Sigmoid colon (tissue), 4 donors: Measurements from ENCODE around the gene DLEU7.

ENCODE experiments used
- EP300 ChIP-seq, 4 donors: sonication (generic); formaldehyde crosslinking; IDR thresholded peaks; one replicate each; pipeline ENCODE4 v1.6.1; 2017; ENCODE audit warnings: antibody characterized with exemption in 4 of 4
- POLR2A ChIP-seq, 2 donors: fragments of 450-650 bp; IDR thresholded peaks; one replicate each; pipeline ENCODE4 v1.6.1; 2016; ENCODE audit warnings: antibody characterized with exemption in 2 of 2, mild to moderate bottlenecking in 2 of 2, moderate library complexity in 2 of 2
- TF ChIP-seq, protein P1 (sequence below), 4 experiments: fragments of 450-650 bp in 3 of 4; fragments of 200-600 bp in 1 of 4; IDR thresholded peaks; one replicate each; pipeline ENCODE4 v1.5.1; 2016 to 2019; ENCODE audit warnings: antibody characterized with exemption in 4 of 4, mild to moderate bottlenecking in 3 of 4, moderate library complexity in 2 of 4

GRCh38 chr13:50871405-50871804, 27.9 kb upstream of the DLEU7 start:
- TF ChIP-seq, protein P1, sequence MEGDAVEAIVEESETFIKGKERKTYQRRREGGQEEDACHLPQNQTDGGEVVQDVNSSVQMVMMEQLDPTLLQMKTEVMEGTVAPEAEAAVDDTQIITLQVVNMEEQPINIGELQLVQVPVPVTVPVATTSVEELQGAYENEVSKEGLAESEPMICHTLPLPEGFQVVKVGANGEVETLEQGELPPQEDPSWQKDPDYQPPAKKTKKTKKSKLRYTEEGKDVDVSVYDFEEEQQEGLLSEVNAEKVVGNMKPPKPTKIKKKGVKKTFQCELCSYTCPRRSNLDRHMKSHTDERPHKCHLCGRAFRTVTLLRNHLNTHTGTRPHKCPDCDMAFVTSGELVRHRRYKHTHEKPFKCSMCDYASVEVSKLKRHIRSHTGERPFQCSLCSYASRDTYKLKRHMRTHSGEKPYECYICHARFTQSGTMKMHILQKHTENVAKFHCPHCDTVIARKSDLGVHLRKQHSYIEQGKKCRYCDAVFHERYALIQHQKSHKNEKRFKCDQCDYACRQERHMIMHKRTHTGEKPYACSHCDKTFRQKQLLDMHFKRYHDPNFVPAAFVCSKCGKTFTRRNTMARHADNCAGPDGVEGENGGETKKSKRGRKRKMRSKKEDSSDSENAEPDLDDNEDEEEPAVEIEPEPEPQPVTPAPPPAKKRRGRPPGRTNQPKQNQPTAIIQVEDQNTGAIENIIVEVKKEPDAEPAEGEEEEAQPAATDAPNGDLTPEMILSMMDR (IDR thresholded peaks at IDR 0.05), result no peak
- TF ChIP-seq POLR2A (IDR thresholded peaks at IDR 0.05) (no peak), EP300 (IDR thresholded peaks at IDR 0.05) (no peak)
